MV-4-11 (cell line): ENCODE measurements around the gene RNF152.

Source experiments
- DNase-seq: peaks from one replicate; lab custom pipeline; 2025; lab: John Stamatoyannopoulos, UW

Gene RNF152, protein sequence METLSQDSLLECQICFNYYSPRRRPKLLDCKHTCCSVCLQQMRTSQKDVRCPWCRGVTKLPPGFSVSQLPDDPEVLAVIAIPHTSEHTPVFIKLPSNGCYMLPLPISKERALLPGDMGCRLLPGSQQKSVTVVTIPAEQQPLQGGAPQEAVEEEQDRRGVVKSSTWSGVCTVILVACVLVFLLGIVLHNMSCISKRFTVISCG

DNA sequence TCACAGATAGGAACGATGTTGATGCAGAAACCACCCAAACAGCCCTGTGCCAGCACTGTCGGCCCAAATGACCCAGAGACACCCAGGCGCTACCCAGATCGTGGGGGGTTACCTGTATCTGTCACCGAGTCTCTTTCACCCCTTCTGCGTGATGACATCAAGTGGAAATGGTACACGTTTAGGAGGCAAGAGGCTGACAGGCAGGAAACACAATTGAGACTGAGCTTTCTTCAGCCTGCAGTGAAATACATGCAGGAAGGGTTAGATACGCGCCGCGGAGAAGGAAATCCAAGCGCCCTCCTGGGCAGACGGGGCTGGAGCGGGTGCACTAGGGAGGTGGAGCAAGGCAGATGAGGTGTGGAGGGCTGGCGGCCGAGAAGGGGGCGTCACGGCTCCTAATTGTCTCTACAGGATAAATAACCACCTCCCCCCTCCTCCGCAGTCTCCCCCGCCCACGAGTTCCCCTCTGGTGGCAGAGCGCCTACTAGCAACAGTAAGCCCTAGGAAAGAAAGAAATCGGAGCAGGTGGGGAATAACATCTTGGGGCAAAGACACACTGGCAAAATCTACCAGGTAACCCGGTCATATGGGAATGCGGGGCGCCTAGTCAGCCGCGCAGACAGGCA lies at the start of gene RNF152:
TSS of gene RNF152 (minus strand) at position 325 of the 626 bp plus-strand sequence. CDS start 76,544 bp downstream, outside the sequence.
- no peak for DNase-seq

DNA sequence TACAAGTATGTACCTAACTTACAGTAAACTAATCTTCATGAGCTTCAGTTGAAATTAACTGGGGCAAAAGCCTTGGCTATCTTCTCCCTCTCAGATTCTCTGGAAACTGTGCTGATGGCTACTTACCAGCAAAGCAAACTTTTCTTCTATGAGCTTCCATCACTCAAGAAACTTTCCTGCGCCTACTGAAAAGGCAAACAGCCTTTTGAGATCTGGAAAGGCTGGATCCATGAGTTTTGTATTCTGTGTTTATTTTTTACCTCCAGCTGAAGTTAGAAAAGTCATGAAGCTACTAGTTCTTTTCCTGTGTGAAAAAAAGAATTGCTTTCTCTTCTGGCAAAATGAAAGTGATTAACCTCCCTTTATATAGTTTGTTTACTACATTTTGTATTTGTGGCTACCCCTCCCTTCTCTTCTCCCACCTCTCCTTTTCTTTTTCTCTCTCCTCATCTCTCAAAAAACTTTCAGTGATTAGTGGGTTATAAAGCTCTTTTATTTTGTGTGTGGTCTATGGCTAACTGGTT lies 49.2 kb upstream of the RNF152 start:
- DNase-seq: no peak

DNA sequence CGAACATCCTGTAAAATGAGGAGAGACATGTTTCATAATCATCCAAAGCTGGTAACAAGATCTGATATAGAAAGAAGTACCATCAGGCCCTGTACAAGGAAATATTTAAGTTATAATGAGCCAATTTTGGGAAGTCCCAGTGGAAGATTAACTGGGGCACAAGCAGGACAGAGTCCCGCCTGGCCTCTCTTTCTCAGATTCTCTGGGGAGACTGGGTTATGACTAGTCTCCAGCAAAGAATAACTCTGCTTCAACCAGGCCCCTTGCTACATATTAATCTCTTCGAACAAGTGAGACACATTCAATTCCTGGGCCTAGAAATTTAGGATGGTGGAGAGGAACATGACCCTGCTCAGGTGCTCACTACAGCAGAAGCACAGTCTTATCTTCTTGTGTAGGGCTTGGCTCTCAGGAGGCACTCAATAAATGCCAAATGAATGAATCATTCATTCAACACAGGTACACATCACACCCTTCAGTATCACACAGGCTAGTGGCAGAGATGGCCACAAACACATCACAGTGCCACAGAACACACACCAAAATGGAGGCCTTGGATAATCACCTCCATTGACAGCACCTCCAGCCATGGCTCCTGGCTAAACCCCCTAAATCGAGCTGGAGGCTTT lies 46.4 kb upstream of the RNF152 start:
- no peak for DNase-seq

DNA sequence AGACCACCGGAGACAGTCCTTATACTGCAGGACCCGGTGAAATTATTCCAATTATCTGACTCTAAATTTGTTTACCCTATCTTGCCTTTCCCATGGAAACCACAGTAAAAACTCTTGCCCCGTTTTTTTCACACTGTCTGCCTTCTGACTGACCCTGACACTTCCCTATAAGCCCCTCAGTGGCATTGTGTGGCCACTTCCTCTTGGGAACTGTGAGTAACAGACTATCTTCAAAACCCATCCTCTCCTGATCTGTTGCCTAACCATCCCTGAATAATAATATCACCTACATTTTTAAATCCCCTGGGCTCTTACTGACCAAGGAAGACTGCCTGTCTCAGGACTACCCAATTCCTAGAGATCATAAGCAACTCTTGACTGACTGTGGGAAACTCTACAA lies 42.6 kb upstream of the RNF152 start:
- DNase-seq: peak; percentile 79

DNA sequence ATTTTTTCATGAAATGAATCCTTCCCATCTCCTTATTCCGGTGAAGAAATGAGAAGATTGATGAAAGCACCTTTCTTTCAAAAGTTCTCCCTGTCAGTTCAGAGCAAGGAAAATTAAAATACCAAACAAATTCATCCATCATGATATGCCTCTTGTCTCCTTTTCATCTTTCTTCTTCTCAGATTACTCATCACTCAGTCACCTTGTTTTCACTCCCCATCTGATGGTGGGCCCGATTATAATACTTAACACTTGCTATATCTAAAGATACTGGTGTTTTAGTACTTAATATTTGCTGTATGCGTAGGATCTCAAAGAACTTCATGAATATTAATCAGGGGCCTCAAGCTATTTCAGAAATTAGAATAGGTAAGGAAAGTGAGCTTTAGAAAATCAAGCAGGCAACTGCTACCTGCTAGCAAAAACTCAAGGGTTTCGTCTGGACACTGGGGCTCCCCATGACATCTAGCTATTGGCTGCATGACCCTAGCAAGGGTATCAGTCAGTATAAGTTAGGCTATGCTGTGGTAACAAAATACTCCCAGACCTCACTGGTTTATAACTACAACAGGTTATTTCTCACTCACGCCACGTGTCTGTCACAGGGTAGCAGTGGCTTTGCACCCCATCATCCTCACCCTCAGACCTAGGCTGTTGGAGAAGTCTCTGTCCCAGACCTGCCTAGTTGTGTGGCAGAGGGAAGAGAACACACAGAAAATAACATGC lies 39.0 kb upstream of the RNF152 start:
- DNase-seq: no peak

DNA sequence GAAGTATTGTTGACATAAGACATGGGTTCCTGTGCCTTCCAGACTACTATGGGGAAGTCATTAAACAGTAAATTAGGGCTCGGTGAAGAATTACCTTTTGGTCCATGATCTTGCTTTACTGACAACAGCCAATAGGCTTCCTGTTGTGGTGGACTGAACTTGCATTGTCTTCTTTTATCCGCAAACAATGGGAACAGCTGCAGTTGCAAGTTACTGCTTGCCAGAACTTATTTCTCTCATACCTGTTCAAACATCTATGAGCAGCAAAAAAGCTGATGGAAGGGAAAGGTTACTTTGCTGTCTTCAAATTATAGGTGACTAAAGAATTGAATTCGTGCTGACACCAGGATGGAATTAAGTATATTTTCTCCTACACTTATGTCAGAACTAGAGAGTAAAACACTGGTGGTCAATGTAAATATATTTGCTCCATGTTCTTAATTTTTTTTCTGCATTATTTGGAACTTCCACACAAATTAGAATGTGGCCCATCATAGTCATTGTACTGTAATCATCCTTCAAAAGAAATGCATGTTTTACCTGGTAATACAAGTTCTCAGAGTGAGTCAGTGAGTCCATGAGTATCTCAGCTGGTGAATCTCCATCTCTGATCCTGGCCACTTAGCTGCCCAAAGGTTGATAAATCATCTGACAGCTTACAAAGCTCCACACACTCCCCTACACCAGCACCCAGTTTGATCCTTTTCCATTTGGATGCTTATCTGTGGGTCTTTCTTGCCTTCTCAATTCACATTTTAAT lies 37.3 kb upstream of the RNF152 start:
- no peak for DNase-seq

DNA sequence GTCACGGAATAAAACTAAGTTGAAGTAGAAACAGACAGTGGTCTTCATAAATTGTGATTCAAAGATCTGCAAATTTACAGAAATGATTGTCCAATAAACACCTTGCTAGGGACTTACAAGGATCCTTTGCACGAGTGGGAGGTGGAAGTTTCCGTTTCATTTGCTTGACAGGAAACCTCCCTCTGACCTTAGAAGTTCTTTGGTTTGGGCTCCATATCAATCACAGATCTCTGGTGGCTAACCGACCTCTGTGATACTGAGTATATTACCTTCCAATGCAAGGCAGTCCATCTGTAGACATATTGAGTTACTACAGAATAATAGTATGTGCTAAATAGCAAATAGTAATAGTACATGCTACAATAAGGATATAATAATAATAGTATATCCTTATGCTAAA lies 33.7 kb upstream of the RNF152 start:
- no peak for DNase-seq

DNA sequence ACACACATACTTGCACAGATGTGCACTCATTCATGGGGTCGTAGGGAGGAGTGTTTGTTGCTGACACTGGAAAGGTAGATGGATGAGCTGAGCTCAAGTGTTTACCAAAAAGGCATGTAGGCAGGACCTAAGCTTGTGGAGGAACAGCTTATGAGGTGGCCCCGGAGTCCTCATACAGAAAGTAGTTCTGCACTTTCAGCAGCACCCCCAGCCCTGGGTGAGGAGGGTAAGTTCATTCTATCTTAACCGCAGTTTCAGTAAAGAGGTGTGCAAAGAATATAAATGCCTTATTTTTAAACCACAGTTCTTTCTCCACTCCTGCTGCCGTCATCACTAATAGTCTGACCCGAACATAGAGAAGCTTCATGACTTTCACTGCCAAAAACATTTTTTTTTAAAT lies 31.7 kb upstream of the RNF152 start:
- DNase-seq: no peak

DNA sequence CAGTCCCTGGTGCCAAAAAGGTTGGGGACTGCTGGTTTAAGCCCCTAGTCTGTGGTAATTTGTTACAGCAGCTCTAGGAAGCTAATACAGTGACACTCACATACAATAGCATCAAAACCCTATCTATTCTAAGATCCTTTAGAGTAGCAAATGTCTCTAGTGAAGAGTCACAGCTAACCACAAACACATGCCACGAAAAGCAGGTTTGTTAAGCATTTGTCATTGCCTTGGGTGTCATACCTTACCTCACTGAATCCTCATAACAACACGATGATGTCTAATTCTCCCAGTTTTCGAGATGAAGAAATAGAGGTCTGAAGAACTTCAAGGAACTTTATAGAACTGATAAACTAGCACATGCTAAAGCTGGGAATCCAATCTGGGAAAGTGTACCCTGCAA lies 29.6 kb upstream of the RNF152 start:
- DNase-seq: no peak

DNA sequence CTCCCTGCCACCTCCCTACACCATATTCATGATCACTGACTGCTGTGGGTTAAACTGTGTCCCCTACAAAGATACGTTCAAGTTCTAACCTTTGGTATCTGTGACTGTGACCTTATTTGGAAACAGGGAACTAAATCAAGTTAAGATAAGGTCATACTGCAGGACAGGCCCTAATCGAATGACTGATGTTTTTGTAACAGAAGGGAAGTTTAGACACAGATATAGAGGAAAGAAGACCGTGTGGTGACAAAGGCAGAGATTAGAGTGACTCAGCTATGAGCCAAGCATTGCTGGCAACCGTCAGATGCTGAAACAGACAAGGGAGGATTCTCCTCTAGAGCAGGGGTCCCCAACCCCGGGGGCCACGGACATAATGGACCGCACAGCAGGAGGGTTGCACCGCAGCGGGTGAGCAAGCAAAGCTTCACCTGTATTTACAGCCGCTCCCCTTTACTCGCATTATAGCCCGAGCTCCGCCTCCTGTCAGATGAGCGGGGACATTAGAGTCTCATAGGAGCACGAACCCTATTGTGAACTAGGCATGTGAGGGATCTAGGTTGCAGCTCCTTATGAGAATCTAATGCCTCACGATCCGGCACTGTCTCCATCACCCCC lies 28.9 kb upstream of the RNF152 start:
- peak; percentile 55 for DNase-seq

DNA sequence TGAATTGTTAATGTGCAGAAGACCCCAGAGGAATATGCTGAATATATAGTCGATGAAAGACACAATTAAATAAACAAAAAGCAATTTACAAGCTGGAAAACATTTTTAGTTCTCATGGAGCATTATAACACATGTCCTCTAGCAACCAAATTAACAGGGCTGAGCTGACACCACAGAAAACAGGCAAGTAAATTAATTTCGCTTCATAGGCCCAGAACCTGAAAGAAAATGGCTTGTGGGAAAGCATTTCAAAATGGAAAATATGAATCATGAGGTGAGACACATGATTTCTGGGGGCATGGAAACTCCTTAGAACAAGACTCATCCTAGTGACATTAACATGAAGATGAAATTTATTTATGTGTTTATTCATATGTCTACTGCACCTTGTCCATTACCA lies 25.0 kb upstream of the RNF152 start:
- no peak for DNase-seq

DNA sequence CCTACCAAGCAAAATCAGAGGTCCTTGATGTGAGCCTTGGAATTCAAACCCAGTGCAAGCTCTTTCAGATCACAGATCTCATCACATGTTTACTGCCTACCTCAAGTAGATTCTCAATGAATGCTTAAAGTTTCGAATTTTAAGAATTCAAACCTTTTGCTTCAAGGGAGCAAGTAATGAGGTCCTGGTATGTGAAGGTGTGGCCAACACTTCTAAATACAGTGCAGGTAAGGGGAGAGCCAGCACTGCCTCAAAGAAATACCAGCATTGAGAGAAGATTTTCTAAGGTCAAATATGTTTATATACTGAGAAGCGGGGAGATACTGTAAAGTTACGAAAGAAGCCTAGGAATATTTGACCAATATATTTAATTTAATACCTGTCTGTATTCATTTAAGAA lies 19.7 kb upstream of the RNF152 start:
- DNase-seq: no peak

DNA sequence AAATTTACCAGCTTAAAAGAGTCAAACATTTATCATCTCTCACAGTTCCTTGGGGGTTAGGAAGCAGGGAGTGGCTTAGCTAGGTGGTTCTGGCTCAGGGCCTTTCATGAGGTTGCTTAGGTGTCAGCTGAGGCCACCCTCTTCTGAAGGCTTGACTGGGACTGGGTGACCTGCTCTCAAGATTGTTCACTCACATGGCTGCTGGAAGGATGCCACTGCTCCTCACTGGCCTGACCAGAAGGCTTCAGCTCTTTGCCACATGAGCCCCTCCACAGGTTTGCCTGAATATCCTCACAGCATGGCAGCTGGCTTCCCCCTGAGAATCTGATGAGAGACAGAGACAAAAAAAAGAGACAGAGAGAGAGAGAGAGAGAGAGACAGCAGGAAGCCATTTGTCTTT lies 17.3 kb upstream of the RNF152 start:
- DNase-seq: no peak

DNA sequence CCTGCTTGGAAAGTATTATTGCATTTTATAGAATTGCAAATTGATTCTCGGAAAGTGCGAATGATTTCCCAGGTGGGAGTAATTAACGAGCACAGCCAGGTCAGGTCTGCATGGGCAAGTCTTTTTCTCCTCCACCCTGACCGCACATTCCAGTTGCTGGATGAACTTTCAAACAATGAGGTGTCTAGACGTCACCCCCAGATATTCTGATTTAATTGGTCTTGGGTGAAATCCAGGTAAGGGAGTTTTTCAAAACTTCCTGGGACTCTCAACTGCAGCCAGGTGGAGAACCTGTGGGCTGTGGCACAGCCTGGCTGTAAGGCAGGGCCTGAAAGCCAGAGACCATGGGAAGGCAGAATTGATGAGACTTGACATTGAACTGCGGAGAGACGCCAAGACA lies 15.9 kb upstream of the RNF152 start:
- no peak for DNase-seq

DNA sequence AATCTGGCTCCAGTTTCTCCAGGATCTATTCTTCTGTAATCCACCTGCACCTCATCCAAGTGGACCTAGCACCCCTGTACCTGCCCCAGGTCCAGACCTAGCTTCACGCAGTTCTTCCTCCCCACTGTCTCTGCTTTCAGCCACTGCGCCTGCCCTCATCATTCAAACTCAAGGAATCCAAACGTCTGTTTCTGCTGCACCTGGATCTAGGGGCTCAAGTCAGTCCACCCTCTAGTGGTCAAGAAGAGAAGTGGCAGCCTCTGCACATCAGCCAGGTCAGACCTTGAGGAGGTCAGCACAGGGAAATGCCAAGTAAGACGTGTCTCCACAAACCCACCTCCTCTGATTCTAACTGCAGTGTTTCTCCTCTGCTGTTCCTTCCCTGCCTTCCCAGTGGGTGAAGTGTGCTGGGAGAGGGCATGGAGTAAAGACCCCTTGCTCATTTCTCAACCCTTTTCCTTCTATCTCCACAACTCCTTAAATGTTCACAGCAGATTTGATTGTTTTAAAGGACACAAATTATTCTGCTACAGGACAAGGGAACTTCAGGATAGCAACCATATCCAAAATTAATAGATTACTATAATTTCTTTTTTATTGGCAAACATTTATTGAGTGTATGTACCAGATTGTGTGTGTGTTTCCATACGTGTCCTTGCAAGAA lies 8.6 kb upstream of the RNF152 start:
- peak; percentile 28 for DNase-seq

DNA sequence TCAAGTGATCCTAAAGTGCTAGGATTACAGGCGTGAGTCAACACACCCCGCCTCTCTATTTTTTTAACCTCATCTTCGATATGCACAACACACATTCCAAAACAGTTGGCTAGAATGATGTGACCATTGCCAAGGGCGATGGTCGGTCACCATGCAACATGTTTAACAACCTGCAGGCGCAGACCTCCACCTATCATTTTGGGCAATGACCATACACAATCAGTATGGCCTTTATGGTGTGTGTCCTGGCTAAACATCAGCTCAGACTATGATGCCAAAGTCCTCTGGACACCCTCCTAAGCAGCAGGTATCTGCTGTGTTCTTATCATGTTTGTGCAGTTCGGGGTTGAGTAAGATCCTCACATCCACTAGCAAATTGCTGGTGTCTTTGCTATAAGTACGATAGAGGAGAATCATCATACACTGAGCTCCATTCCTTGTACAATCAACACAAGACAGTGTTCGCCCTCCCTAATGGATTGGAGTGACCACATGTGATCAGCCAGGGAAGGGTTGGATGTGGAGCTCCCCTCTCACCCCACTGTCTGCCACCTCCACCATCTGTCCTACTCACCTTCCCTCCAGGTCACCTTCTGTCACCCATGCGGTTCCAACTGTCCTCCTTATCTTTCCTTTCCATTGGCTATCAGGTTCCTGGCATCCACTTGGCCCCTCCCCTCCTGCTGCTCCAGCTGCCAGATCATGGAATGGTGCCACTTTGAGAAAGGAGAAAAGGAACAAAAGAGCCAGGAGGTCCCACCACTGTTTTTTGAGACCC lies 7.9 kb upstream of the RNF152 start:
- no peak for DNase-seq

DNA sequence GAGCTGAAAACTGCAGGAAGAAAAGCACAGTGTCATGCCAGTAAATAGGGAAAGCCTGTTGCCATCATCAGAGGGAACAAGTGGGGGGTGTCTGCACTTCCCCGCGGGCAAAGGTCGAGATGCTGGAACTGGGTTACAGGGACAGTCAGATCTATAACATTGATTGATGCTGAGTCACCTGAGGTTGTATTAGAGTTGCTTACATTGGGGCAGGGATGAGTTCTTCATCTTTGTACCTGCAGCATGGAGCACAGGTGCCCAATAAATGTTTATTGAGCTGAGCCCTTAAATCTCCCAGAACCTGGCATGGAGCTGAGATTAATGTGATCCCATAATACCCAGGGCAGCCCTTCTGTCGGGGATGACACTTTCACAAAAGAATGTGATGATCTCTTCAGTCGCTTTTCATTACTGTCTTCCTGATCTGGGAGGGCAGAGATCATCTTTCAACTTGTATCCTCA lies 5.9 kb upstream of the RNF152 start:
- no peak for DNase-seq

DNA sequence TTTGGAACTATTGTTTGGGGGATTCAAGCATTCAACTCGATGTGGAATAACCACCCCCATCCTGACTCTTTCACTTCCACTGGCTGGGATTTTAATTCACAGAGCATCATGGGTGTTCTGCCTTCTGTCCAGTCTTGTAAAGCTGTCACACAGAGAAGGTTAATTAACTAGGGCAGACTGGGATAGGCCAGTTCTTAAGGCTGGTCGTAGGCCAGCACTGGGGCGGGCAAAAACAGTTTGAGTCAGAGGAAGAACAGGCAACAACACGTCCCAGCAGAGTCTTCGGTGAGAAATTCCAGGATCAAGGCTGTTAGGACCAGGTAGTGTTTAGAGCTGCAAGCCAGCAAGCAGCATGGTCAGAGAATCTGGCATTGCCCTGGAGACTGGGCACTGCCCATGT lies 4.0 kb upstream of the RNF152 start:
- DNase-seq: no peak

DNA sequence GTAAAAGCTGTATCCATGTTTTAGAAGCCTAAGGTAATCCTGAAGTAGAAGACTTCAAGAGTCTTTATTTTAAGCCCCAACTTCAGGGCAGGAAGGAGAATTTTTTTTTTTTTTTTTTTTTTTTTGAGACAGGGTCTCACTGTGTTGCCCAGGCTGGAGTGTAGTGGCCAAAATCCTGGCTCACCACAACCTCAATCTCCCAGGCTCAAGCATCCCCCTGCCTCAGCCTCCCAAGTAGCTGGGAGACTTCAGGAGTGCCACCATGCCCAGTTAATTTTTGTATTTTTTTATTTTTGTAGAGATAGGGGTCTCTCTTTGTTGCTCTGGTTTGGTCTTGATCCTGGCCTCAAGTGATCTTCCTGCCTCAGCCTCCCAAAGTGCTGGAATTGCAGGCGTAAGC lies 3.3 kb upstream of the RNF152 start:
- no peak for DNase-seq
